ENCODE measurements around the gene MCHR1. TPM values are rescaled to one million over a fixed set of nuclear protein-coding genes. Genes with fewer than 3 reads are reported as not detected.
A peak's percentile ranks its signal among the peaks of the same experiment; 100 is the strongest.

Gene MCHR1
- polyA plus RNA-seq, 2 of the 4 experiments (the other 2 are of a cell fraction), result not detected

GRCh38 chr22:40690370-40690769, 11.1 kb downstream of the MCHR1 start (continued):
- TF ChIP-seq USF2 (IDR thresholded peaks at IDR 0.05) (no peak), TP53 (CRISPR knock-in tag; IDR thresholded peaks at IDR 0.05) (no peak), EHF (CRISPR knock-in tag; IDR thresholded peaks at IDR 0.05) (no peak), FOSB (CRISPR knock-in tag; IDR thresholded peaks at IDR 0.05) (no peak), KDM1A (IDR thresholded peaks at IDR 0.05; ENCODE audit: low read depth) (no peak), ESRRA (IDR thresholded peaks at IDR 0.05; ENCODE audit: borderline replicate concordance, low read length) (no peak), E2F6 (IDR thresholded peaks at IDR 0.05; ENCODE audit: borderline replicate concordance, low read depth) (no peak), MAZ (IDR thresholded peaks at IDR 0.05; ENCODE audit: borderline replicate concordance, low read depth, low read length) (no peak)
- TF ChIP-seq, protein P1, sequence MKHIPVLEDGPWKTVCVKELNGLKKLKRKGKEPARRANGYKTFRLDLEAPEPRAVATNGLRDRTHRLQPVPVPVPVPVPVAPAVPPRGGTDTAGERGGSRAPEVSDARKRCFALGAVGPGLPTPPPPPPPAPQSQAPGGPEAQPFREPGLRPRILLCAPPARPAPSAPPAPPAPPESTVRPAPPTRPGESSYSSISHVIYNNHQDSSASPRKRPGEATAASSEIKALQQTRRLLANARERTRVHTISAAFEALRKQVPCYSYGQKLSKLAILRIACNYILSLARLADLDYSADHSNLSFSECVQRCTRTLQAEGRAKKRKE (CRISPR knock-in tag; IDR thresholded peaks at IDR 0.05; ENCODE audit: low read depth), result no peak

DNA sequence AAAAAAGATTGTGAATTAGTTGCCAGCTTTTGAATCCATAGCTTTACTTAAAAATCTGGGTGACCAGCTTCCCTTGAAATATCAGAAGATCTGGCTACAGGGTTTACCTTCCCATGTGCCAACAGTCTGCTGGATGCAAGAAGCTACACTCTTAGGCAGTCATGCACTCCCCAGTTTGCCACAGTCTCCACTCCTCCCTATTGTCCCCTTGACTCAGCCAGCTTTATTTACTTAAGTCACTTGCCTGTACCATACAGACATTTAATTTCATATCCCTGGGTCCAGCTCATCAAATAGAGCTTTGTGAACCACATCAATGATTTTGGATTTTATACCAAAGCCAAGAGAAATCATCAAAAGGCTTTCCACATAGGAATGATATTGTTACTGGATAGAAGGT, 12.2 kb downstream of the MCHR1 start:
- ChIA-PET POLR2A (no interaction called here), CTCF (interaction anchor here (1.6 kb wide), 1 partner anchor 9 kb away, joined by 13 read pairs; no protein-coding TSS in a partner anchor)
- Histone ChIP-seq H3K9me3 (no peaks in the 10 kb centered on the region), H3K27ac (no peak overlapping the region), H3K4me2 (no peak overlapping the region), H3K4me1 (no peaks in the 10 kb centered on the region), H3K4me3 (no peak overlapping the region)
- FAIRE-seq (no peak), ATAC-seq (no peak), DNase-seq (ENCODE audit: low read depth in 1 of 2, low spot score in 1 of 2) (no peak)
- TF ChIP-seq ZFP36 (IDR thresholded peaks at IDR 0.05; ENCODE audit: borderline replicate concordance, partially characterized antibody) (peak; percentile 53), HOXA7 (CRISPR knock-in tag; IDR thresholded peaks at IDR 0.05) (no peak)

GRCh38 chr22:40694411-40694810, 15.1 kb downstream of the MCHR1 start:
- ChIA-PET CTCF (interaction anchor here (0.9 to 2.8 kb wide), 3 partner anchors 11 to 66 kb away, joined by 3 to 17 read pairs (median 3); no protein-coding TSS in a partner anchor), POLR2A (no interaction called here)
- TF ChIP-seq JUNB (IDR thresholded peaks at IDR 0.05) (no peak), MYC (IDR thresholded peaks at IDR 0.05; ENCODE audit: borderline replicate concordance, low read length) (no peak), SMC3 (IDR thresholded peaks at IDR 0.05) (no peak)
- TF ChIP-seq, protein P2, sequence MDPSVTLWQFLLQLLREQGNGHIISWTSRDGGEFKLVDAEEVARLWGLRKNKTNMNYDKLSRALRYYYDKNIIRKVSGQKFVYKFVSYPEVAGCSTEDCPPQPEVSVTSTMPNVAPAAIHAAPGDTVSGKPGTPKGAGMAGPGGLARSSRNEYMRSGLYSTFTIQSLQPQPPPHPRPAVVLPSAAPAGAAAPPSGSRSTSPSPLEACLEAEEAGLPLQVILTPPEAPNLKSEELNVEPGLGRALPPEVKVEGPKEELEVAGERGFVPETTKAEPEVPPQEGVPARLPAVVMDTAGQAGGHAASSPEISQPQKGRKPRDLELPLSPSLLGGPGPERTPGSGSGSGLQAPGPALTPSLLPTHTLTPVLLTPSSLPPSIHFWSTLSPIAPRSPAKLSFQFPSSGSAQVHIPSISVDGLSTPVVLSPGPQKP (IDR thresholded peaks at IDR 0.05; ENCODE audit: low read depth, low read length), result no peak
- 97% methylated on average over 7 of the region's 7 CpGs for WGBS (ENCODE audit: missing lambda C conversion rate)
- Histone ChIP-seq H3K9me3 (no peaks in the 10 kb centered on the region), H3K27ac (no peak overlapping the region), H3K4me3 (no peak overlapping the region), H3K4me1 (no peaks in the 10 kb centered on the region), H3K4me2 (no peak overlapping the region)
- ATAC-seq (no peak), DNase-seq (ENCODE audit: low read depth in 1 of 2, low spot score in 1 of 2) (no peak), FAIRE-seq (no peak)

DNA sequence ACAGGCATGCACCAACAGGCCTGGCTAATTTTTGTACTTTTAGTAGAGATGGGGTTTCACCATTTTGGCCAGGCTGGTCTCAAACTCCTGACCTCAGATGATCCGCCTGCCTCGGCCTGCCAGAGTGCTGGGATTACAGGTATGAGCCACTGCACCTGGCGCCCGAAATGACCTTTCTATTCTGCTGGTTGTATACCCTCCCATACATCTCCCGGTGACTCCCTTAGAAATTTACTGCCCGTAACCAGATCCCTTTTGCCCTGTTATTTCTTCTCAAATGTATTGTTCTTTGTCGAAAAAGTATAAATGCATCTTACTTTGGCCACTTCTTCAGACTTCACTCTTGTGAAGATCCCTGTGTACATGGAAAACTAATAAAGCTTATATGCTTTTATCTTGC, 22.0 kb downstream of the MCHR1 start:
- POLR2A ChIA-PET, result no interaction called here
- Histone ChIP-seq H3K4me2 (no peak overlapping the region), H3K9me3 (no peaks in the 10 kb centered on the region), H3K4me3 (no peak overlapping the region), H3K27ac (no peak overlapping the region), H3K4me1 (no peaks in the 10 kb centered on the region)
- TF ChIP-seq RAD21 (conservative IDR thresholded peaks at IDR 0.05 in 1 of 2, IDR thresholded peaks at IDR 0.05 in 1 of 2) (no peak), CHD4 (IDR thresholded peaks at IDR 0.05; ENCODE audit: borderline replicate concordance) (no peak)
- 89% methylated on average over 7 of the region's 7 CpGs for WGBS (ENCODE audit: missing lambda C conversion rate)
- ATAC-seq (no peak), FAIRE-seq (no peak), DNase-seq (ENCODE audit: low read depth in 1 of 2, low spot score in 1 of 2) (no peak)
- CTCF ChIA-PET, result interaction anchor here (0.7 to 3.0 kb wide), 2 partner anchors 18 to 55 kb away, joined by 3 to 15 read pairs; no protein-coding TSS in a partner anchor

Data from A549 (cell line).